Measurements from ENCODE around the gene TBPL1. TPM values are rescaled to one million over a fixed set of nuclear protein-coding genes. Genes with fewer than 3 reads are reported as not detected.

Gene TBPL1
- total and polyA plus RNA-seq, 9 of the 15 experiments (the other 6 are each of a cell fraction or from before 2014, with no cell fraction given) = 78.1 to 152 (median 107) TPM

GRCh38 chr6:133952815-133953633 is at the start of gene TBPL1 (continued):
- TF ChIP-seq DDX20 (tag; IDR thresholded peaks at IDR 0.05; ENCODE audit: low read depth) (no peak), EP400 (IDR thresholded peaks at IDR 0.05) (peak; percentile 77), EGR1 (conservative IDR thresholded peaks at IDR 0.05) (peak; percentile 86), SMAD1 (IDR thresholded peaks at IDR 0.05; ENCODE audit: low read depth, low read length, partially characterized antibody) (peak; percentile 75), ETV6 (IDR thresholded peaks at IDR 0.05; ENCODE audit: borderline replicate concordance in 1 of 2, low read depth in 2 of 2, low read length in 1 of 2) (peak; percentile 94 to 96), ETV6 (CRISPR knock-in tag; IDR thresholded peaks at IDR 0.05; ENCODE audit: borderline replicate concordance) (no peak), ZNF133 (CRISPR knock-in tag; IDR thresholded peaks at IDR 0.05) (no peak), CAMTA2 (CRISPR knock-in tag; conservative IDR thresholded peaks at IDR 0.05) (no peak), HNRNPL (IDR thresholded peaks at IDR 0.05; ENCODE audit: low read depth, low read length) (0 out of 2 replicates have a peak, but pooled peaks have one; percentile 40), HDAC3 (IDR thresholded peaks at IDR 0.05; ENCODE audit: borderline replicate concordance, partially characterized antibody) (peak; percentile 59), HNRNPLL (IDR thresholded peaks at IDR 0.05; ENCODE audit: low read depth, low read length, poor library complexity, severe bottlenecking) (peak; percentile 78), NKRF (IDR thresholded peaks at IDR 0.05; ENCODE audit: borderline replicate concordance) (no peak), NBN (IDR thresholded peaks at IDR 0.05; ENCODE audit: low read depth) (peak; percentile 52; the same call in 1 of the 2 replicates), TRIM24 (IDR thresholded peaks at IDR 0.05) (0 out of 4 replicates have a peak, but pooled peaks of 1 of the 2 experiments have one; percentile 49)
- TF ChIP-seq, protein P1, sequence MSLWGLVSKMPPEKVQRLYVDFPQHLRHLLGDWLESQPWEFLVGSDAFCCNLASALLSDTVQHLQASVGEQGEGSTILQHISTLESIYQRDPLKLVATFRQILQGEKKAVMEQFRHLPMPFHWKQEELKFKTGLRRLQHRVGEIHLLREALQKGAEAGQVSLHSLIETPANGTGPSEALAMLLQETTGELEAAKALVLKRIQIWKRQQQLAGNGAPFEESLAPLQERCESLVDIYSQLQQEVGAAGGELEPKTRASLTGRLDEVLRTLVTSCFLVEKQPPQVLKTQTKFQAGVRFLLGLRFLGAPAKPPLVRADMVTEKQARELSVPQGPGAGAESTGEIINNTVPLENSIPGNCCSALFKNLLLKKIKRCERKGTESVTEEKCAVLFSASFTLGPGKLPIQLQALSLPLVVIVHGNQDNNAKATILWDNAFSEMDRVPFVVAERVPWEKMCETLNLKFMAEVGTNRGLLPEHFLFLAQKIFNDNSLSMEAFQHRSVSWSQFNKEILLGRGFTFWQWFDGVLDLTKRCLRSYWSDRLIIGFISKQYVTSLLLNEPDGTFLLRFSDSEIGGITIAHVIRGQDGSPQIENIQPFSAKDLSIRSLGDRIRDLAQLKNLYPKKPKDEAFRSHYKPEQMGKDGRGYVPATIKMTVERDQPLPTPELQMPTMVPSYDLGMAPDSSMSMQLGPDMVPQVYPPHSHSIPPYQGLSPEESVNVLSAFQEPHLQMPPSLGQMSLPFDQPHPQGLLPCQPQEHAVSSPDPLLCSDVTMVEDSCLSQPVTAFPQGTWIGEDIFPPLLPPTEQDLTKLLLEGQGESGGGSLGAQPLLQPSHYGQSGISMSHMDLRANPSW (CRISPR knock-in tag; IDR thresholded peaks at IDR 0.05) = no peak
- TF ChIP-seq, protein P2, sequence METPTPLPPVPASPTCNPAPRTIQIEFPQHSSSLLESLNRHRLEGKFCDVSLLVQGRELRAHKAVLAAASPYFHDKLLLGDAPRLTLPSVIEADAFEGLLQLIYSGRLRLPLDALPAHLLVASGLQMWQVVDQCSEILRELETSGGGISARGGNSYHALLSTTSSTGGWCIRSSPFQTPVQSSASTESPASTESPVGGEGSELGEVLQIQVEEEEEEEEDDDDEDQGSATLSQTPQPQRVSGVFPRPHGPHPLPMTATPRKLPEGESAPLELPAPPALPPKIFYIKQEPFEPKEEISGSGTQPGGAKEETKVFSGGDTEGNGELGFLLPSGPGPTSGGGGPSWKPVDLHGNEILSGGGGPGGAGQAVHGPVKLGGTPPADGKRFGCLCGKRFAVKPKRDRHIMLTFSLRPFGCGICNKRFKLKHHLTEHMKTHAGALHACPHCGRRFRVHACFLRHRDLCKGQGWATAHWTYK (CRISPR knock-in tag; IDR thresholded peaks at IDR 0.05) = no peak
- TF ChIP-seq, protein P3, sequence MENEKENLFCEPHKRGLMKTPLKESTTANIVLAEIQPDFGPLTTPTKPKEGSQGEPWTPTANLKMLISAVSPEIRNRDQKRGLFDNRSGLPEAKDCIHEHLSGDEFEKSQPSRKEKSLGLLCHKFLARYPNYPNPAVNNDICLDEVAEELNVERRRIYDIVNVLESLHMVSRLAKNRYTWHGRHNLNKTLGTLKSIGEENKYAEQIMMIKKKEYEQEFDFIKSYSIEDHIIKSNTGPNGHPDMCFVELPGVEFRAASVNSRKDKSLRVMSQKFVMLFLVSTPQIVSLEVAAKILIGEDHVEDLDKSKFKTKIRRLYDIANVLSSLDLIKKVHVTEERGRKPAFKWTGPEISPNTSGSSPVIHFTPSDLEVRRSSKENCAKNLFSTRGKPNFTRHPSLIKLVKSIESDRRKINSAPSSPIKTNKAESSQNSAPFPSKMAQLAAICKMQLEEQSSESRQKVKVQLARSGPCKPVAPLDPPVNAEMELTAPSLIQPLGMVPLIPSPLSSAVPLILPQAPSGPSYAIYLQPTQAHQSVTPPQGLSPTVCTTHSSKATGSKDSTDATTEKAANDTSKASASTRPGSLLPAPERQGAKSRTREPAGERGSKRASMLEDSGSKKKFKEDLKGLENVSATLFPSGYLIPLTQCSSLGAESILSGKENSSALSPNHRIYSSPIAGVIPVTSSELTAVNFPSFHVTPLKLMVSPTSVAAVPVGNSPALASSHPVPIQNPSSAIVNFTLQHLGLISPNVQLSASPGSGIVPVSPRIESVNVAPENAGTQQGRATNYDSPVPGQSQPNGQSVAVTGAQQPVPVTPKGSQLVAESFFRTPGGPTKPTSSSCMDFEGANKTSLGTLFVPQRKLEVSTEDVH (IDR thresholded peaks at IDR 0.05; ENCODE audit: low read depth, partially characterized antibody) = peak; percentile 84

All from K562 (cell line).